ENCODE results near the gene POC1B.

Gene POC1B

GRCh38 chr12:89493670-89494302 lies 32.1 kb downstream of the POC1B start:
- no peak for DNase-seq

- no peak for DNase-seq
Observed at GRCh38 chr12:89492883-89493282, 33.0 kb downstream of the POC1B start.

- DNase-seq = no peak
Observed at GRCh38 chr12:89490922-89491321, 34.9 kb downstream of the POC1B start.

GRCh38 chr12:89486264-89486663 lies 39.6 kb downstream of the POC1B start:
- DNase-seq = no peak

- no peak for DNase-seq
Observed at GRCh38 chr12:89484470-89484869, 41.4 kb downstream of the POC1B start.

GRCh38 chr12:89481213-89481914 lies 44.5 kb downstream of the POC1B start:
- no peak for DNase-seq

- no peak for DNase-seq
Observed at GRCh38 chr12:89479982-89480381, 45.9 kb downstream of the POC1B start.

GRCh38 chr12:89477633-89478279 lies 48.1 kb downstream of the POC1B start:
- no peak for DNase-seq

- DNase-seq = no peak
Observed at GRCh38 chr12:89476904-89477595, 48.8 kb downstream of the POC1B start.

GRCh38 chr12:89476232-89476631 lies 49.6 kb downstream of the POC1B start:
- DNase-seq = no peak

GRCh38 chr12:89475203-89475990 lies 50.5 kb downstream of the POC1B start:
- no peak for DNase-seq

- DNase-seq = no peak
Observed at GRCh38 chr12:89474615-89475014, 51.2 kb downstream of the POC1B start.

- no peak for DNase-seq
Observed at GRCh38 chr12:89472508-89472907, 53.3 kb downstream of the POC1B start.

- DNase-seq = no peak
Observed at GRCh38 chr12:89470741-89471509, 54.9 kb downstream of the POC1B start.

GRCh38 chr12:89469361-89469760 lies 56.5 kb downstream of the POC1B start:
- DNase-seq = no peak

- DNase-seq = no peak
Observed at GRCh38 chr12:89468648-89469326, 57.1 kb downstream of the POC1B start.

GRCh38 chr12:89468017-89468416 lies 57.8 kb downstream of the POC1B start:
- no peak for DNase-seq

GRCh38 chr12:89464974-89465592 lies 60.8 kb downstream of the POC1B start:
- DNase-seq = no peak

- no peak for DNase-seq
Observed at GRCh38 chr12:89461649-89462612, 63.9 kb downstream of the POC1B start.

GRCh38 chr12:89461190-89461589 lies 64.7 kb downstream of the POC1B start:
- DNase-seq = no peak
